Effector memory CD4-positive, alpha-beta T cell (primary cell): ENCODE measurements around the gene ACKR2.

Experiments used
- DNase-seq, 3 donors: peaks; one replicate each; pipeline ENCODE4 v3.0.0-alpha.2; 2020
- H3K27ac ChIP-seq: 2 replicates; pipeline ENCODE4 v1.7.0; 2013; ENCODE audit warnings: mild to moderate bottlenecking, low read length, moderate library complexity; ENCODE audit not compliant: insufficient read depth, poor library complexity, severe bottlenecking
- H3K27me3 ChIP-seq: replicated peaks from 2 replicates; pipeline ENCODE4 v1.7.0; 2013; ENCODE audit warnings: mild to moderate bottlenecking, low read length; ENCODE audit not compliant: insufficient read depth, control insufficient read depth, poor library complexity, severe bottlenecking
- H3K36me3 ChIP-seq: 2 replicates; pipeline ENCODE4 v1.7.0; 2013; ENCODE audit warnings: mild to moderate bottlenecking, low read length, moderate library complexity; ENCODE audit not compliant: control insufficient read depth, insufficient read depth
- H3K4me1 ChIP-seq: 2 replicates; pipeline ENCODE4 v1.7.0; 2013; ENCODE audit warnings: low read length, mild to moderate bottlenecking; ENCODE audit not compliant: control insufficient read depth, insufficient read depth, poor library complexity, severe bottlenecking
- H3K4me3 ChIP-seq: 2 replicates; pipeline ENCODE4 v1.7.0; 2013; ENCODE audit warnings: low read length, low read depth, mild to moderate bottlenecking; ENCODE audit not compliant: insufficient read depth, poor library complexity, severe bottlenecking
- H3K9me3 ChIP-seq: 2 replicates; pipeline ENCODE4 v1.7.0; 2013; ENCODE audit warnings: mild to moderate bottlenecking, low read length, moderate library complexity; ENCODE audit not compliant: control insufficient read depth

Gene ACKR2

GRCh38 chr3:42884324-42884723, 75.1 kb downstream of the ACKR2 start:
- Histone ChIP-seq H3K9me3 (no peaks in the 10 kb centered on the region), H3K4me1 (peaks cover 11% of the 10 kb centered on the region), H3K4me3 (no peak overlapping the region), H3K36me3 (no peaks in the 10 kb centered on the region), H3K27ac (no peak overlapping the region), H3K27me3 (no peaks in the 10 kb centered on the region)
- no peak for DNase-seq

GRCh38 chr3:42886294-42886822, 77.1 kb downstream of the ACKR2 start:
- no peak overlapping the region for H3K4me3 ChIP-seq
- H3K27ac ChIP-seq: no peak overlapping the region

GRCh38 chr3:42887084-42887483, 77.8 kb downstream of the ACKR2 start:
- no peak overlapping the region for H3K4me3 ChIP-seq
- no peaks in the 10 kb centered on the region for H3K4me1 ChIP-seq
- no peaks in the 10 kb centered on the region for H3K27me3 ChIP-seq
- H3K27ac ChIP-seq: no peak overlapping the region
- no peaks in the 10 kb centered on the region for H3K9me3 ChIP-seq
- DNase-seq: no peak
- H3K36me3 ChIP-seq: no peaks in the 10 kb centered on the region

More at GRCh38 chr3:42886294-42886822, 77.1 kb downstream of the ACKR2 start:
- DNase-seq: no peak
- peaks cover 2% of the 10 kb centered on the region for H3K4me1 ChIP-seq
- H3K27me3 ChIP-seq: no peaks in the 10 kb centered on the region
- H3K9me3 ChIP-seq: no peaks in the 10 kb centered on the region
- H3K36me3 ChIP-seq: no peaks in the 10 kb centered on the region

- Histone ChIP-seq H3K4me3 (no peak overlapping the region), H3K27me3 (no peaks in the 10 kb centered on the region), H3K4me1 (no peaks in the 10 kb centered on the region), H3K9me3 (no peaks in the 10 kb centered on the region), H3K27ac (no peak overlapping the region), H3K36me3 (no peaks in the 10 kb centered on the region)
- DNase-seq: no peak
Observed at GRCh38 chr3:42891042-42891441, 81.8 kb downstream of the ACKR2 start.

GRCh38 chr3:42892169-42892568, 82.9 kb downstream of the ACKR2 start:
- no peak overlapping the region for H3K27ac ChIP-seq
- H3K36me3 ChIP-seq: no peaks in the 10 kb centered on the region
- H3K27me3 ChIP-seq: no peaks in the 10 kb centered on the region
- no peak for DNase-seq
- no peaks in the 10 kb centered on the region for H3K4me1 ChIP-seq
- no peak overlapping the region for H3K4me3 ChIP-seq
- H3K9me3 ChIP-seq: no peaks in the 10 kb centered on the region

- Histone ChIP-seq H3K4me3 (no peak overlapping the region), H3K36me3 (no peaks in the 10 kb centered on the region), H3K27me3 (no peaks in the 10 kb centered on the region), H3K27ac (no peak overlapping the region), H3K9me3 (no peaks in the 10 kb centered on the region), H3K4me1 (no peaks in the 10 kb centered on the region)
- no peak for DNase-seq
Observed at GRCh38 chr3:42892807-42893206, 83.6 kb downstream of the ACKR2 start.

- H3K4me1 ChIP-seq: no peaks in the 10 kb centered on the region
- no peaks in the 10 kb centered on the region for H3K9me3 ChIP-seq
- no peak for DNase-seq
- no peaks in the 10 kb centered on the region for H3K27me3 ChIP-seq
- H3K27ac ChIP-seq: no peak overlapping the region
- no peaks in the 10 kb centered on the region for H3K36me3 ChIP-seq
- H3K4me3 ChIP-seq: no peak overlapping the region
Observed at GRCh38 chr3:42894698-42895579, 85.7 kb downstream of the ACKR2 start.

- DNase-seq: no peak
- H3K36me3 ChIP-seq: no peaks in the 10 kb centered on the region
- H3K4me3 ChIP-seq: no peak overlapping the region
- no peaks in the 10 kb centered on the region for H3K4me1 ChIP-seq
- H3K9me3 ChIP-seq: no peaks in the 10 kb centered on the region
- no peaks in the 10 kb centered on the region for H3K27me3 ChIP-seq
- H3K27ac ChIP-seq: no peak overlapping the region
Observed at GRCh38 chr3:42895580-42895868, 86.3 kb downstream of the ACKR2 start.

- no peaks in the 10 kb centered on the region for H3K36me3 ChIP-seq
- no peak overlapping the region for H3K27ac ChIP-seq
- no peak overlapping the region for H3K4me3 ChIP-seq
- no peaks in the 10 kb centered on the region for H3K4me1 ChIP-seq
- no peaks in the 10 kb centered on the region for H3K27me3 ChIP-seq
- peaks cover 3% of the 10 kb centered on the region for H3K9me3 ChIP-seq
- DNase-seq: no peak
Observed at GRCh38 chr3:42898896-42899675, 89.8 kb downstream of the ACKR2 start.
